ENCODE data around the gene PROCA1. TPM values are rescaled to one million over a fixed set of nuclear protein-coding genes. Genes with fewer than 3 reads are reported as not detected.

PROCA1 gene
- total RNA-seq, 1 experiment from 2014 or later: 1.1 TPM

DNA sequence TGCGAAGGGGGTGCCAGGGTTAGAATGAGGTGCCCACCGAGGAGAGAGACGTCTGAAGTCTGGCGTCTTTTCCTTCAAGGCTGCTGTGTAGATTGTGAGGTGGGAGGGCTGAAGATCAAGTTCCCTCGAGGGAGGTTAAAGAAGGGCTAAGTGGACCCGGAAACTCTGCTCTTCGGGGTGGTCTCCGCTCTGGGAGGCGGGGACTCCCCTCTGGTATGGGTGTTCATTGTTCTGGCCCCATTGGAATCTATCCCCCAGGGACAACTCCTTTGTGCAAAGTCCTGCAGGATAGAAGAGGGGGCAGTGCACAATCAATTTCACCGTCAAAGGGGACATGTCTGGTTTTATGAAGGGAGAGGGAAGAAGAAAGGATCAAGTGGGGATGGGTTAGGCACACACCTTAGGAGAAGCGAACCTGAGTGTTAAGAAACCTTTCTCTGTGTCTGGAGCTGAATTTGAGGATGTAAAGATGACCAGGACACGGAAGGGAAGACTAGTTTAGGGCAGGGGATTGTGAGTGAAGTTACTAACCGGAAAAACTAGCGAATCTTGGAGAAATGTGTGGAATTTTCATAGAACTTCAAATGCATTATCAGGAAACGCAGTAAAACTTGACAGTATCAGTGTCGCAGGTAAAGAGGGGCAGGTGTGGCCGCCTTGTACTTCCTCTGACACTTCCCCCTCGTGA, 6.8 kb upstream of the PROCA1 start:
- no TSS peak for BruUV-seq (replicated peaks)
- intact Hi-C loops (cut with micrococcal nuclease): loop anchor here (2.0 kb wide), 1 partner anchor 72 kb away; no protein-coding TSS in a partner anchor
- H3K4me3 Mint-ChIP-seq (ENCODE audit: unreplicated experiment): peak overlapping the region; percentile 91
- DNase-seq (ENCODE audit: unreplicated experiment): no peak
- CTCF ChIA-PET: interaction anchor here (1.4 kb wide), 1 partner anchor 72 kb away, joined by 8 read pairs; no protein-coding TSS in a partner anchor
- POLR2A ChIA-PET: interaction anchor here (1.2 to 18.0 kb wide), 7 partner anchors 10 to 232 kb away, joined by 5 to 1135 read pairs (median 73); partner anchors contain the start of genes BLTP2, NEK8, PHF12 and SDF2
- H3K36me3 Mint-ChIP-seq (ENCODE audit: insufficient read depth, unreplicated experiment): peaks cover 65% of the 10 kb centered on the region
- TF ChIP-seq, protein P1, sequence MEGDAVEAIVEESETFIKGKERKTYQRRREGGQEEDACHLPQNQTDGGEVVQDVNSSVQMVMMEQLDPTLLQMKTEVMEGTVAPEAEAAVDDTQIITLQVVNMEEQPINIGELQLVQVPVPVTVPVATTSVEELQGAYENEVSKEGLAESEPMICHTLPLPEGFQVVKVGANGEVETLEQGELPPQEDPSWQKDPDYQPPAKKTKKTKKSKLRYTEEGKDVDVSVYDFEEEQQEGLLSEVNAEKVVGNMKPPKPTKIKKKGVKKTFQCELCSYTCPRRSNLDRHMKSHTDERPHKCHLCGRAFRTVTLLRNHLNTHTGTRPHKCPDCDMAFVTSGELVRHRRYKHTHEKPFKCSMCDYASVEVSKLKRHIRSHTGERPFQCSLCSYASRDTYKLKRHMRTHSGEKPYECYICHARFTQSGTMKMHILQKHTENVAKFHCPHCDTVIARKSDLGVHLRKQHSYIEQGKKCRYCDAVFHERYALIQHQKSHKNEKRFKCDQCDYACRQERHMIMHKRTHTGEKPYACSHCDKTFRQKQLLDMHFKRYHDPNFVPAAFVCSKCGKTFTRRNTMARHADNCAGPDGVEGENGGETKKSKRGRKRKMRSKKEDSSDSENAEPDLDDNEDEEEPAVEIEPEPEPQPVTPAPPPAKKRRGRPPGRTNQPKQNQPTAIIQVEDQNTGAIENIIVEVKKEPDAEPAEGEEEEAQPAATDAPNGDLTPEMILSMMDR (IDR thresholded peaks at IDR 0.05; ENCODE audit: unreplicated experiment): no peak
- H3K9me3 Mint-ChIP-seq (ENCODE audit: unreplicated experiment): no peaks in the 10 kb centered on the region
- H3K27ac Mint-ChIP-seq (ENCODE audit: low read depth, unreplicated experiment): peak overlapping the region; percentile 97
- H3K4me1 Mint-ChIP-seq (ENCODE audit: insufficient read depth, unreplicated experiment): peaks cover 31% of the 10 kb centered on the region
- no peaks in the 10 kb centered on the region for H3K27me3 Mint-ChIP-seq (ENCODE audit: insufficient read depth, unreplicated experiment)

DNA sequence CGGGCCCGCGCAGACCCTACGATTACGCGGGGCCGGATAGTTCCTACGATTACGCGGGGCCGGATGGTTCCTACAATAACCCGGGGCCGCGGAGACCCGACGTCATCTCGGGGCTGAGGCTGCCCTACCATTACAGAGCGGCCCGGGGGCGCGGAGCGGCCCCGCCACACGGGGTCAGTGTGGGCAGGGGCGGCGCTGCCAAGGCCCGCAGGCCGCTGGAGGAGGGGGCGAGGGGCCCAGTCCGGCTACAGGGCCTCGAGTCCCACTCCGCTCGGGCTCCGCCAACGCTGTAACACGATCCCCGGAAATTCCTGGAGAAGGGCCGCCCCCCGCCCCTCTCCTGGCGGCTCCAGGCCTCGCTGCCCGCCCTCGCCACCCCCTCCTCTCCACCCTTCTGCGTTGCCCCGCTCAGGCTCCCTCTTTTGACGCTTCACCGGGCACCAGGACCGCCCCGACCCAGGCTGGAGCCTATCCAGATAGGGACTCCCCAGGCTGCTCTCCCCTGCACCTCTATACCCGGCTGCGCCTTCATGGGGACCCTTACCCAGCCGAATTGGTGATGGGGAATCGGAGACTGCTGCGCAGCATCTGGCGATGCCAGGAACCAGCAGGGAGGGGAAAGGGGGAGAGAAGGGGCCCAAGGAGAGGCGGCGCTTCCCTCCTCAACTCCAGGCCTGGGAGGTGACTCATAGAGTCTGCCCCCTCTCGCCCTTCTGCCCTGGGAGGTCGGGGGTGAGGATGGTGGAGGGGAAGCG, 6.1 kb upstream of the PROCA1 start, which contains the start of gene RAB34:
RAB34 (minus strand) TSS at position 291 of the 755 bp plus-strand sequence. CDS start 602 bp downstream, outside the sequence.
- ChIA-PET POLR2A (interaction anchor here (2.5 to 18.0 kb wide), 6 partner anchors 8 to 233 kb away, joined by 17 to 1135 read pairs (median 75); partner anchors contain the start of genes BLTP2, NEK8, PHF12 and SDF2), CTCF (interaction anchor here (2.1 kb wide), 1 partner anchor 9 kb away, joined by 12 read pairs; the partner anchor contains the start of gene TLCD1)
- peaks cover 31% of the 10 kb centered on the region for H3K4me1 Mint-ChIP-seq (ENCODE audit: insufficient read depth, unreplicated experiment)
- peak within 1 kb of the TSS; percentile 97 for H3K27ac Mint-ChIP-seq (ENCODE audit: low read depth, unreplicated experiment)
- intact Hi-C loops (cut with micrococcal nuclease): loop anchor here (2.0 kb wide), 1 partner anchor 71 kb away; no protein-coding TSS in a partner anchor
- H3K9me3 Mint-ChIP-seq (ENCODE audit: unreplicated experiment): no peaks in the 10 kb centered on the region
- DNase-seq (ENCODE audit: unreplicated experiment): peak; percentile 90
- peaks cover 63% of the 10 kb centered on the region for H3K36me3 Mint-ChIP-seq (ENCODE audit: insufficient read depth, unreplicated experiment)
- no peaks in the 10 kb centered on the region for H3K27me3 Mint-ChIP-seq (ENCODE audit: insufficient read depth, unreplicated experiment)
- TF ChIP-seq, protein P1 (IDR thresholded peaks at IDR 0.05; ENCODE audit: unreplicated experiment): peak; percentile 26
- H3K4me3 Mint-ChIP-seq (ENCODE audit: unreplicated experiment): peak within 1 kb of the TSS; percentile 91
- BruUV-seq (replicated peaks): no TSS peak

DNA sequence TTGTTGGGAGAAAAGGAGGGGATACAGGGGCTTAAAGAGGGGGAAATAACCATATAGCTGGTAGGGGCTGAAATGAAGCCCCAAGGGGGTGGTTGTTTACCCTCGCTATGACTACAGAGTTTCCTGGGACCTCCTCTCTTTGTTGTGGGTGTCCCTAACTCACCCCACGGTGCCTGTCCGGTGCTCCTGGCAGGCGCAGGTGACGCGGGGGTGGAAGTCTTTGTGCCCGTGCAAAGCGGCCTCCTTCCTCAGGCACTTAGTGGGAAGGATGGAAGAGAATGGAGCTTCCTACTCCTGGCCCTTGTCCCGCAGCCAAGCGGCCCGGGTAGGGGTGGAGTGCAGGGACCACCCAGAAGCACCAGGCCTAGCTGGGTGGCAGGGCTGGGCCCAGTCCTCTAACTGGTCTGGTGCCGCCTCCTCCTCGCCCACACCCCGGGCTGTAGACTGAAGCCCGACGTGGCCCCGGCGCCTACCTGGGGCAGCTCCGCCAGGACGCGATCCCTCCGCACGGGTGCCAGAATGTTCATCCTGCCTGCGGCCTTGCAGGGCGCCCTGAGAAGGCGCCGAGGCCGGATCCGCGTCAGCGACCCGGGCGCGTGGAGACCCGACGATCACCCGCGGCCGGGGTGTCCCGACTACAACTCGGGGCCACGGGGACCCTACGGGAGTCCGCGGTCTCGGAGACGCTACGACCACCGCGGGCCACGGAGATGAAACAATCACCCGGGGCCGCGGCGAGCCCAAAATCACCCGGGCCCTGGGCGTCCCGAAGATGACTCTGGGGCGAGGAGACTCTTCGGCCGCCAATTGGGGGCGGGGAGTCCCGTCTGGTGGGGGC, 5.3 kb upstream of the PROCA1 start:
- Mint-ChIP-seq H3K4me3 (ENCODE audit: unreplicated experiment) (peak overlapping the region; percentile 91), H3K4me1 (ENCODE audit: insufficient read depth, unreplicated experiment) (peaks cover 36% of the 10 kb centered on the region), H3K9me3 (ENCODE audit: unreplicated experiment) (no peaks in the 10 kb centered on the region), H3K36me3 (ENCODE audit: insufficient read depth, unreplicated experiment) (peaks cover 61% of the 10 kb centered on the region), H3K27ac (ENCODE audit: low read depth, unreplicated experiment) (peak overlapping the region; percentile 97), H3K27me3 (ENCODE audit: insufficient read depth, unreplicated experiment) (no peaks in the 10 kb centered on the region)
- CTCF ChIA-PET: interaction anchor here (0.6 to 2.1 kb wide), 5 partner anchors 9 to 115 kb away, joined by 3 to 12 read pairs (median 3); partner anchors contain the start of gene TLCD1
- no TSS peak for BruUV-seq (replicated peaks)
- POLR2A ChIA-PET: interaction anchor here (0.6 to 3.6 kb wide), 16 partner anchors 9 to 675 kb away, joined by 3 to 31 read pairs (median 4); partner anchors contain the start of genes ALDOC, BLTP2, NEK8 and SDF2
- TF ChIP-seq, protein P1 (IDR thresholded peaks at IDR 0.05; ENCODE audit: unreplicated experiment): no peak
- peak; percentile 43 for DNase-seq (ENCODE audit: unreplicated experiment)
- intact Hi-C loops (cut with micrococcal nuclease): no loop called here

All from MCF 10A (cell line).